HepG2 (cell line): ENCODE data around the gene UBAP2L. TPM values are rescaled to one million over a fixed set of nuclear protein-coding genes. Genes with fewer than 3 reads are reported as not detected.

Experiments
- BRCA1 ChIP-seq: sonication (generic); formaldehyde crosslinking; IDR thresholded peaks from 2 replicates; pipeline ENCODE4 v1.4.0; 2020; ENCODE audit warnings: missing genetic modification reagents
- CSRNP2 ChIP-seq: sonication (generic); formaldehyde crosslinking; conservative IDR thresholded peaks from 2 replicates; pipeline ENCODE4 v1.8.0; 2022; ENCODE audit warnings: low read depth, missing genetic modification reagents
- FLYWCH1 ChIP-seq: sonication (generic); formaldehyde crosslinking; IDR thresholded peaks from 2 replicates; pipeline ENCODE4 v1.8.1; 2023; ENCODE audit warnings: mild to moderate bottlenecking, missing genetic modification reagents
- FOXK1 ChIP-seq: sonication (generic); formaldehyde crosslinking; IDR thresholded peaks from 2 replicates; pipeline ENCODE4 v1.4.0; 2020; ENCODE audit warnings: low read depth, missing genetic modification reagents, borderline replicate concordance
- KAT7 ChIP-seq: IDR thresholded peaks from 2 replicates; pipeline ENCODE4 v1.6.1; 2018; ENCODE audit warnings: borderline replicate concordance, missing compliant biosample characterization
- NFIC ChIP-seq: IDR thresholded peaks from 2 replicates; pipeline ENCODE4 v1.6.1; 2012; ENCODE audit warnings: mild to moderate bottlenecking, low read length, inconsistent platforms
- PCBP1 ChIP-seq: fragments of 200-400 bp; formaldehyde crosslinking; IDR thresholded peaks from 2 replicates; pipeline ENCODE4 v1.6.1; 2017; ENCODE audit warnings: mild to moderate bottlenecking, low read depth, low read length, borderline replicate concordance
- PHF20 ChIP-seq: sonication (generic); formaldehyde crosslinking; IDR thresholded peaks from 2 replicates; pipeline ENCODE4 v1.5.0; 2020; ENCODE audit warnings: mild to moderate bottlenecking, missing genetic modification reagents
- TEF ChIP-seq: sonication (generic); formaldehyde crosslinking; IDR thresholded peaks from 2 replicates; pipeline ENCODE4 v1.5.0; 2020; ENCODE audit warnings: missing genetic modification reagents
- TOE1 ChIP-seq: sonication (generic); formaldehyde crosslinking; IDR thresholded peaks from 2 replicates; pipeline ENCODE4 v1.4.0; 2020; ENCODE audit warnings: mild to moderate bottlenecking, missing genetic modification reagents
- ZBTB34 ChIP-seq: sonication (generic); formaldehyde crosslinking; IDR thresholded peaks from 2 replicates; pipeline ENCODE4 v1.8.0; 2022; ENCODE audit warnings: mild to moderate bottlenecking, missing genetic modification reagents
- ZNF18 ChIP-seq: sonication (generic); formaldehyde crosslinking; IDR thresholded peaks from 2 replicates; pipeline ENCODE4 v1.8.0; 2022; ENCODE audit warnings: mild to moderate bottlenecking, missing genetic modification reagents; ENCODE audit not compliant: insufficient replicate concordance
- ZNF180 ChIP-seq: sonication (generic); formaldehyde crosslinking; IDR thresholded peaks from 2 replicates; pipeline ENCODE4 v1.4.0; 2020; ENCODE audit warnings: low read depth, missing genetic modification reagents, borderline replicate concordance
- ZNF3 ChIP-seq: IDR thresholded peaks from 2 replicates; pipeline ENCODE4 v1.7.0; 2017; ENCODE audit warnings: inconsistent platforms
- ZNF329 ChIP-seq: sonication (generic); formaldehyde crosslinking; IDR thresholded peaks from 2 replicates; pipeline ENCODE4 v1.9.0; 2021; ENCODE audit warnings: low read depth, mild to moderate bottlenecking, missing genetic modification reagents
- ZNF337 ChIP-seq: sonication (generic); formaldehyde crosslinking; IDR thresholded peaks from 2 replicates; pipeline ENCODE4 v1.5.1; 2020; ENCODE audit warnings: missing genetic modification reagents, low read depth, mild to moderate bottlenecking, borderline replicate concordance
- ZNF362 ChIP-seq: sonication (generic); formaldehyde crosslinking; IDR thresholded peaks from 2 replicates; pipeline ENCODE4 v1.4.0; 2020; ENCODE audit warnings: missing genetic modification reagents, mild to moderate bottlenecking, borderline replicate concordance
- ZNF768 ChIP-seq: sonication (generic); formaldehyde crosslinking; IDR thresholded peaks from 2 replicates; pipeline ENCODE4 v1.4.0; 2020; ENCODE audit warnings: missing genetic modification reagents
- ZNF781 ChIP-seq: sonication (generic); formaldehyde crosslinking; IDR thresholded peaks from 2 replicates; pipeline ENCODE4 v1.5.1; 2020; ENCODE audit warnings: borderline replicate concordance, mild to moderate bottlenecking, missing genetic modification reagents; ENCODE audit errors: not compliant biosample characterization
- ZSCAN20 ChIP-seq: sonication (generic); formaldehyde crosslinking; IDR thresholded peaks from 2 replicates; pipeline ENCODE4 v1.4.0; 2020; ENCODE audit warnings: missing genetic modification reagents, mild to moderate bottlenecking, borderline replicate concordance
- polyA plus RNA-seq, 8 experiments: library from polyadenylated mRNA; depleted of rRNA in 3 of 8; stranded (reverse) in 7 of 8; unstranded in 1 of 8; fragments of >200 nt; fragmentation: Illumina TruSeq in 4 of 8; extraction: Trizol in 4 of 8; gene quantifications; 2 replicates each; pipeline versions ENCODE4 v1.2.1 to v1.2.3, GENCODE V29; 2011 to 2016; ENCODE audit warnings: low read depth in 4 of 8, missing spikeins in 1 of 8, mixed read lengths in 1 of 8; ENCODE audit not compliant: insufficient read depth in 1 of 8
- total RNA-seq, 5 experiments: library from RNA; depleted of rRNA; stranded (reverse); fragments of >200 nt; fragmentation: Illumina TruSeq; extraction: Trizol; gene quantifications; 2 replicates each; pipeline ENCODE4 v1.2.3, GENCODE V29; 2016; ENCODE audit warnings: low read depth in 1 of 5

UBAP2L gene
- total and polyA plus RNA-seq, 2 of the 13 experiments (the other 11 are each of a cell fraction or from before 2014, with no cell fraction given) = 74.2 to 159 TPM

GRCh38 chr1:154220071-154220969, at the start of gene UBAP2L (continued):
- peak; percentile 70; the same call in 1 of the 2 replicates for TF ChIP-seq ZNF768 (CRISPR knock-in tag)
- TF ChIP-seq FLYWCH1 = peak; percentile 85; the same call in 1 of the 2 replicates
- TF ChIP-seq CSRNP2 (CRISPR knock-in tag) = no peak
- 0 out of 2 replicates have a peak, but pooled peaks have one; percentile 10 for TF ChIP-seq ZBTB34 (CRISPR knock-in tag)
- TF ChIP-seq NFIC = no peak
- TF ChIP-seq PCBP1 = 0 out of 2 replicates have a peak, but pooled peaks have one; percentile 44
- no peak; the same call in none of the 2 replicates for TF ChIP-seq KAT7
- TF ChIP-seq PHF20 (CRISPR knock-in tag) = peak; percentile 85
- peak; percentile 94 for TF ChIP-seq ZNF781 (CRISPR knock-in tag)
- TF ChIP-seq ZNF362 (CRISPR knock-in tag) = no peak
- TF ChIP-seq ZNF329 (CRISPR knock-in tag) = peak; percentile 72; the same call in 1 of the 2 replicates
- TF ChIP-seq ZNF18 (CRISPR knock-in tag) = no peak
- 0 out of 2 replicates have a peak, but pooled peaks have one; percentile 23 for TF ChIP-seq ZNF3 (CRISPR knock-in tag)
- no peak for TF ChIP-seq BRCA1 (CRISPR knock-in tag)
- peak; percentile 87; the same call in 1 of the 2 replicates for TF ChIP-seq ZSCAN20
- peak; percentile 51; the same call in 1 of the 2 replicates for TF ChIP-seq TOE1 (CRISPR knock-in tag)
- peak; percentile 76; the same call in 1 of the 2 replicates for TF ChIP-seq FOXK1 (CRISPR knock-in tag)
- peak; percentile 85 for TF ChIP-seq TEF (CRISPR knock-in tag)
- 0 out of 2 replicates have a peak, but pooled peaks have one; percentile 66 for TF ChIP-seq ZNF337 (CRISPR knock-in tag)
- TF ChIP-seq ZNF180 (CRISPR knock-in tag) = no peak
